Measurements from ENCODE around the gene PEDS1.
A peak's percentile ranks its signal among the peaks of the same experiment; 100 is the strongest.

PEDS1 gene

DNA sequence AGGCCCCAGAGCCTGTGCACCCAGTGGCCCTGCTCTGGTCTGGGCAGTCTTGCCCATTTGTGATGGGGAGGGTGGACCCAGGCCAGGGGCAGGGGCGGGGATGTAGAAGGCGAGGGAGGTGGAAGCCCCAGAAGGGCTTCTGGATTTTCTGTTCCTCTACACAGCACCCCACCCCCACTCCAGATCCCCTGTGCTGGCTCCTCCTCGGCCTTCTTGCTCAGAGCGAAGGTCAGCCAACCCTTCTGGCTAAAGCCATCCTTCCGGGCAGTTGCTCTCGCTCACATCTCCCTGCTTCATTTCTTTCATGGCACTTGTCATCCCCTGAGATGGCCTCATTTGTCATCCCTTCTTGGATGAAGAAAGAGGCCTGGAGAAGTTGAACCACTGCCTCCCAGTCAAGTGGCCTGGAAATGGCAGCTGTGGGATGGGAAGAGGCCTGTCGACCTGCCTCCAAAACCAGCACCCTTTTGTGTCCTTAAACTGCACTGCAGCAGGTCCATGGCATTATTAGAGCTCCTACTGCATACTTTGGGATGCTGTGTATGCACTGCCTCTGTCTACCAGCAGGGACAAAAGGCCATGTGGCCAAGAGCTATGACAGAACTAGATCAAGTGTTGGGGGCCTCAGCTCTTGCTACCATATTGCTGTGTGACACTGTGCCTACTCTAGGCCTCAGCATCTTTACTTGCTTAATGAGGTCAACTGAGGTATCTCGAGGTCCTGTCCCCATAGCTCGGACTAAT is 19.9 kb downstream of the PEDS1 start:
- DNase-seq = no peak

DNA sequence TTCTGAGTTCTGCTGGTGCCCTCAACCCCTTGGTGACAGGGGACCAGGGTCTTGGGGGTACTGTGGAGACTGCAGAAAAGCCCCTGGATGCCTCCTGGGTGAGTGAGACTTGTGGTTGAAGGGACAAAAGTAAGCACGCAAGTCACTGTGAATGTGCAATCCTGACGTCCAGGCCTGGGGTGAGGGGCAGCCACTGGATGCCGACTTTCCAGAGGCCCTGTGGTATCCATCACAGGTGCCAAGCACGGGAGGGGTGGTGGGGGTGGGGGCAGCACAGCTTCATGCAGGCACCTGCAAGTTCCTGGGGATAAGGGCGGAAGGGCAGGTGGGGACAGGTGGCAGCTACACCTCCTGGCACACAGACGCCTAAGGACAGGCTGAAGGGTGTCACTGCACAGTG is 20.5 kb downstream of the PEDS1 start:
- DNase-seq = no peak

DNA sequence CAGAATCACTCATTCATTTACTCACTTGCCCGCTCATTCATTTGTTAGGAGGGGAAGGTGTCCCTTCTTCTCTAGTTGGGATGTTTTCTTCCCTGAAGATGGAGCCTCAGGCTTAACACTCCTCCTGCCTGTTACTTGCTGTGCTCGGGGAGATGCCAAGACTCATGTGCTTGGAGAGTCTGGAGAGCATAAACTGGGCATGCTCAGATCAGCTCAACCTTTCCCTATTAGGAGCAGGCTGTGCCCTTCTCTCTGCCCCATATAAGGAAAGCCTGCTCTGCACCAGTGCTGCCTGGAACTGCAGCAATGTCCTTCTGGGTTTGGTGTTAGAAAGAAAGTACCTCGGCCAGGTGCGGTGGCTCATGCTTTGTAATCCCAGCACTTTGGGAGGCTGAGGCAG is 22.5 kb downstream of the PEDS1 start:
- DNase-seq = no peak

DNA sequence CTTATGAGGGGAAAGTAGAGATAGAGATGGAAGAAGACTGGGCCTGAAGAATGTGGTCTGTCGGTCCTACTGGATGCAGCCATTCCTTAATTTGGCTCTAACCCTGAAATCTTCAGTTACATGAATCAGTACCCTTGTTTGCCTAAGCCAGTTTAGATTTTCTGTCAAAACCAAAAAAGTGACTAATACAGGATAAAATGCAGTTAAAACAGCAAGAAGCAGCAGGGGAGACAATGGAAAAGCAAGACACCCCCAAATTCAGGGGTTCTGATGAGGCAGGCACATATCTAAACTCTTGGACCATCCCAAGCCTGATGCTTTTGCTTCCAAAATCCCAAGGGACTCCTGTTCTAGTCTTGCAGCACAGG is 23.2 kb downstream of the PEDS1 start:
- DNase-seq = no peak

DNA sequence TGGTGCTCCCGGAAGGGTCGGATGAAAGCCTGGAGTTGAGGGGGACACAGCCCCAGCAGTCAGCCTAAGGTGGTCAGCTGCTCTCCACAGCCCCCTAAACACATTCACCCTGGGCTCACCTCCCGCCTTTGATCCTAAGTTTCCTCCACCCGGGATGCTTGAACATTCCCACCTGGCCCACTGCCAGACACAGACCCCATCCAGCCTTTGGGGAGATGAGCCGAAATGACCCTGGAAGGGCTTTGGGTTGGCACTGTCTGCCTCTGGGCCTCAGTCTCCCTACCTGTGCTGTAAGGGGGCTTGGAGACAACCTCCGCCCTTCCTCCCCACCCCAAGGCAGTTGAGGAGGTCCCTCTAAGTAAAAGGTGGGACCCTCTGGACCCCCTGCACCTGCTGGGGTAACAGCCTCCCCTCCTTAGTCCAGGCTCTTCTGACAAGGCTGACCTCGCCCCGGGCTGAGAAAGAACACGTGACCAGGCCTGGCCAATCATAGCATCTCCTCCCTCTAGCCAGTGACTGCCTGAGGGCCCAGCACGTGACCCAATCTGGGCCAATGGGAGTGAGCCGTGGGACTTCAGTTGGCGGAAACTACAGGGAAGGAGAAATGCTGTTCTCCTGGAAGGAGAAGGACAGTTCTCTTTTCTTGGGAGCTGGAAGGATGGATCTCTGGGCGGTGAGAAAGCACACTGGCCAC is 23.7 kb downstream of the PEDS1 start:
- DNase-seq = no peak

DNA sequence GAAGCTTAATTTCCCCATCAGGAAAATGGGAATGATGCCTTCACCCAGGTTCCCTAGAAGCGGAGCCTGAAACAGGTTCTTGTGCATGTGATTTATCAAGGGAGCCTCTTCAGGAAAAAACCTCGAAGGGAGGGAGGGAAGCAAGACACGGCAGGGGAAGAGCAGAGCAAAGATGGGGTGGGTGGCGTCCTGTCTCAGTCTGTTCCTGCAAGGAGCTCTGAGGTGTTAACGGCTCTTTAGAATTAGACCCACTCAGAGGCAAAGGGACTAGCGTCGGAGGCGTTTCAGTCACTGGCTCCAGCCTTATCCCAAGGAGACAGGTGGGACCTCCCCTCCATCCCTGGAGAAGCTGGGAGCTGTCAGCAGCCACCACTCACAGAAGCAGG is 25.0 kb downstream of the PEDS1 start:
- no peak for DNase-seq

DNA sequence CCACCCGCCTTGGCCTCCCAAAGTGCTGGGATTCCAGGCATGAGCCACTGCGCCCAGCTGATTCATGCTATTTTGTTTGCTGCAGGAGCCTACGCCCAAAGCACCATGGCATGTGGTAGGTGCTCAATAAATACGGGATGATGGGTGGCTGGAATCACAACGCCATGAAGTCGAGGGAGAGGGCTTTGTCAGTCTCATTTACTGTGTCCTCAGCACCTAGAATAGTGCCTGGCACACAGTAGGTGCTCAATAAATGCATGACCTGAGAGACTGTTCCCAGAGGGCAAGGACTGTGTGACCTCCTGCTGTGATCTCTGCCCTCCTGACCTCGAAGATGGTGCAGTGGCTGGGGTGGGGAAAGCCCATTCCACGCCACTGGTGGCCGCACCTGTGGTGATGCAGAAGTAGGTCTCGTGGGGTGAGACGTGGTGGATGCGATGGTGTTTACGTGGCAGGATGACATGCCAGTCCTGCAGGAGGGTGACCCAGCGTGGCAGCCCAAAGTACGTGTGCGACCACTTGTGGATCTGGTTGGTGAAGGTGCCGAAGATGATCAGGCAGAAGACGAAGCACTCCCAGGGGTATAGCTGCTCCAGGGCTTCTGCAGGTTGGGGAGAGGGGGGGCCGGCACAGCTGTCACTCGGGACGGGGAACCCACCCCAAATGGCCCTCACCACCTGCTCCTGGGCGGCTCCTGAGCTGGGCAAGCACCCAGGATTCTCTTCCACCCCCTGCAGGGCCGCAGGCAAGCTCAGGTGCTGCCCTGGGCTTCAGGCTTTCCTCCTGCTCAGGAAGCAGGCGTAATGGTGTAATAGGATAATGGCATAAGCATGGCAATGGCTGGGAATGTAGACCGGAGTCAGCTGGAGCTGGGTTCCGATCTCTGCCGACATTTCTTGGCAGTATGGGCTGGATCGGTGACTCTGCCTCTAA is 25.7 kb downstream of the PEDS1 start:
- DNase-seq = no peak

DNA sequence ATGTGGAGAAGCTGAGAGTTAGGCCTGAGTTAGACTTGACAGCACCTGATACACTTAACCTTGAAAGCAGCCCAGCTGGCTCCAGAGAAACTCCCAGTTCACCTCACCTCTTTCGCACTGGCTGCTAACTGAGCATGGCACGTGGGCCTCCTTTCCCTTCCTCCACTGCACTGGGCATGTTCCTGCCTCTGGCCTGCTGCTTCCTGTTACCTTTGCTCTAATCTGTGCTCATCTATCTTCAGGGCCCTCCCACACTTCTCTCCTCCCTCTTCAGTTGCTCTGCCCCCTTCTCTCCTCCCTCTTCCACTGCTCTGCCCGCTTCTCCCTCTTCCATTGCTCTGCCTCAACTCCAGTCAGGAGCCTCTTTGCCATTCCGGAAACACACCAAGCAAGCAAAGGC is 26.9 kb downstream of the PEDS1 start:
- no peak for DNase-seq

DNA sequence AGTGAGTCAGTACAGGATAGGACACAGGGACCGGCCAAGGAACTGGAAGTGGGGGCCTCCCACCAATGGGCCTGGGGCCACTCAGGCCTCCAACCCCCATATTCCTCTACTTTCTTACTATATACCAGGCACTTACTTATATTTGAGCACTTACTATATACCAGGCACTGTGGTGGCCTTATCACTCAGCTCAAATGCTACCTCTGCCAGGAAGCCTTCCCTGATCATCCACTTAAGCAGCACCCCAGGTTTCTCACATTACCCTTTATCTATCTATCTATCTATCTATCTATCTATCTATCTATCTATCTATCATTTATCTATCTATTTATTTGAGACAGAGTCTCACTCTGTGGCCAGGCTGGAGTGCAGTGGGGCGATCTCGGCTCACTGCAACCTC is 28.2 kb downstream of the PEDS1 start:
- DNase-seq = no peak

DNA sequence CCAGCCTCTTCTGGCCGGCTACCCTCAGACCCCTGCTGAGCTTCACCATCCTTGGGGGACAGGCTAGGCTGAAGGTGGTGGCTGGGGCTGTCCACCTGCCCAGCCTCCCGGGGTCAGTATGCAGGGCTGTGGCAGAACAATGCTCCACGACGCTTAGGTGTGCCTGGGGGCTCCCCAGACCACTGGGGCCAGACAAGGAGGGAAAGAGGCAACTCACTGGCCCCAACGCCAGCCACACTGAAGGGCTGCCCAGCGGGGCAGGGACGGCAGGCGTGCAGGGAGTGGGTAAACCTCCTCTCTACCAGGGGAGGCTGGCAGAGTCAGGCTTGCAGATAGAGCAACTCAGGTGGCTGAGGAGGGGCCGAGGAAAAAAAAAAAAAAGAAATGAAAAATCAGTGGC is 29.0 kb downstream of the PEDS1 start:
- no peak for DNase-seq

DNA sequence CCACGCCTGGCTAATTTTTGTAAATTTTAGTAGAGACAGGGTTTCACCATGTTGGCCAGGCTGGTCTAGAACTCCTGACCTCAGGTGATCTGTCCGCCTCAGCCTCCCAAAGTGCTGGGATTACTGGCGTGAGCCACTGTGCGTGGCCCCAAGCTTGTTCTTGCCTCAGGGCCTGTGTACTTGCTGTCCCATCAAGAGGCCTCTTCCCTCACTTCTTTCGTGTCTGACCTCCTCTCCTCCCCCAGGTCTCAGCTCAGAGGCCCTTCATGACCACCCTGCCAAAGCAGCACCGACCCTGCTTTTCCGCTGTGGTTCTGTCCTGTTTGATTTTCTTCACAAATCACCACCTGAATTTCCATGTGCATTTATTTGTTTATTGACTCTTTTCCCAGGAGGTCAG is 30.1 kb downstream of the PEDS1 start:
- DNase-seq = no peak

DNA sequence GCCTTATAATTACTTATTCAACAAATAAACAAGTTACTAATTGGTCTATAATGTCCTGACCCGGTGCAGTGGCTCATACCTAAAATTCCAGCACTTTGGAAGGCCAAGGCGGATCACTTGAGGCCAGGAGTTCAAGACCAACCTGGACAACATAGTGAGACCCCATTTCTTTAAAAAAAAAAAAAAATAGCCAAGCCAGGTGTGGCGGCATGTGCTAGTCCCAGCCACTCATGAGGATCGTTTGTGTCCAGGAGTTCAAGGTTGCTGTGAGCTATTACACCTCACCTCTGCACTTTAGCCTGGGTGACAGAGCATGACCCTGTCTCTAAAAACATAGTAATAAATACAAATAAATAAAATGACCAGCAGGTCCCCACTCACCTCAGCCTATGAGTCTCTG is 30.8 kb downstream of the PEDS1 start:
- no peak for DNase-seq

DNA sequence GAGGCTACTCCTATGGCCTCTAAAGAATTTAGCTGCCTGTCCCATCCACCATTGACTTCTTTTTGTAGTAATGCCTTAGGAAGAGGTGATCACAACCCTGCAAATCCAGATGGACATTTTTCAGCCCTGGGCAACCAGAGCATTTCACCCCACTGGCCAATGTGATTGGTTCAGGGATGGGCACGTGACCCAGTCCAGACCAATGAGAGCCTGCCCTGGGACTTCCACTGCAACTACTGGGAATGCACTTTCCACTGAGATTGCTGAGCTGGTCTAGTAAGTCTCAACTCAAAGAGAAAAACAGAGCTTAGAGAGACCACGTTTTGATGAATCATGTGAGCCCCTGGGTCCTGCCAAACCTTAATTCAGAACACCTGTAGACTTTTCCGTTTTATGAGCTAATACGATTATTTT is 31.7 kb downstream of the PEDS1 start:
- no peak for DNase-seq

DNA sequence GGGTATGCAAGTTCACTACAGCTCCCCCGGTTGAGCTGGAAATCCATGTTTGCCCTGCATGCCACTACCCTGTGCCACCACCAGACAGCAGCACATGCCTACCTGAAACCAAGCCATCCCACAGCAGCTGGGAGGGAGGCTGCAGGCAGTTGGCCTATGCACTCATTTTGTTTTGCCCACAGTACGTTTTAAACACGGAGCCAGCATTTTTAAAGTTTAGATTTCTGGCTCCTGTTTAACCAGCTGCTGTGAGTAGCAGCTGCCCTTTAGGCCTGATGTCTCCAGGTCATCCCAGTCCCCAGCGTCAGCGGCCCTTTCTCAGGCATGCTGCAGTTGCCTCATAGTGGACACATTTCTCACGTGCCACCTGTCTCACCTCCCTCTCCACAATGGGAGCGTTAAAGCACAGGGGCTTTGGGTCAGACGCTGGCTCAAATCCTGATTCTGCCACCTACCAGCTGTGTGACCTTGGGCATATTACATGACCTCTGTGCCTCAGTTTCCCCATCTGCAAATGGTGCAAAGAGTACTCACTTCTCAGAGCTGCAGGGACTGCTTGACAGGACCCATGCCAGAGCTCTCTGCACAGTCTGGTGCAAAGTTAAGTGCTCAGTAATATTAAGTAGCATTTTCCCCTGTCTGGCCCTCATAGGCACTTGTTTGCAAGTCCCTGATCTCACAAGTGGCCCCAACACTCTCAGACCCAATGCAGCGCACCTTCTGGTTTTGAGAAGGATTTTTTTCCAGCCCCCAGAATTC is 32.4 kb downstream of the PEDS1 start:
- DNase-seq = peak; percentile 57 to 60

DNA sequence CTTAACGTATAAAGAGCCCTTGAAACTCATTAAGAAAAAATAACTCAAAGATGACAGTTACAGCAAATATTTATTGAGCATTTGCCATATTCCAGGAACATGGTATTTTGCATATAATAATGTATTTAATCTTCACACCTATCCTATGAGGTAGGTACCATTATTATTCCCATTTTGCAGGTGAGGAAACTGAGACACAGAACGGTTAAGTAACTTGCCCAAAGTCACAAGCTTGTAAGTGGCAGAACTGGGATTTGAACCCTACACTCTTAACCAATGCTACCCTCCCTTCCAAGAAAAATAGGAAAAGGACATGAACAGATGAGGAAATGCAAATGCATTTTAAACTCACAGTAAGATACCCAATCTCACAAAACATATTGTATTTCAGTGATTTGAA is 35.3 kb downstream of the PEDS1 start:
- DNase-seq = no peak

DNA sequence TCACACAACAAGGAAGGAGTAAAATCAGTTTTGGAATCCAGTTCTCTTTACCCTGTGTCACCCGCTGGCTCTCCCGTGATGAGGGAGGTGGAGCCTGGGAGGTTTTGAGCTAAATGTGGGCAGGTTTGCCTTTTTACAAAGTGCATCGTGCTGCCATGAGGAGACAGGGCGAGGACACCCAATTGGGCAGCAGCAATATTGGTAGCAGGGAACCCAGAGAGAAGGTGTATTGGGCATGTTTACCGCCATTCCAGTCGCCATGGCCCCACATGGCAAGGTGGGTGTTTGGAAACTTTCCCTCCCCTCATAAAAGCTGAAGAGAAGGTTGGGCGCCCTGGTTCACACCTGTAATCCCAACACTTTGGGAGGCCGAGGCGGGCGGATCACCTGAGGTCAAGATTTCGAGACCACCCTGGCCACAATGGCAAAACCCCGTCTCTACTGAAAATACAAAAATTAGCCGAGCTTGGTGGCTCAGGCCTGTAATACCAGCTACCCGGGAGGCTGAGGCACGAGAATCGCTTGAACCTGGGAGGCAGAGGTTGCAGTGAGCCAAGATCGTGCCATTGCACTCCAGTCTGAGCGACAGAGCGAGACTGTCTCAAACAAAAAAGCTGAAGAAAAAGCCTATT is 37.0 kb downstream of the PEDS1 start:
- DNase-seq = no peak

DNA sequence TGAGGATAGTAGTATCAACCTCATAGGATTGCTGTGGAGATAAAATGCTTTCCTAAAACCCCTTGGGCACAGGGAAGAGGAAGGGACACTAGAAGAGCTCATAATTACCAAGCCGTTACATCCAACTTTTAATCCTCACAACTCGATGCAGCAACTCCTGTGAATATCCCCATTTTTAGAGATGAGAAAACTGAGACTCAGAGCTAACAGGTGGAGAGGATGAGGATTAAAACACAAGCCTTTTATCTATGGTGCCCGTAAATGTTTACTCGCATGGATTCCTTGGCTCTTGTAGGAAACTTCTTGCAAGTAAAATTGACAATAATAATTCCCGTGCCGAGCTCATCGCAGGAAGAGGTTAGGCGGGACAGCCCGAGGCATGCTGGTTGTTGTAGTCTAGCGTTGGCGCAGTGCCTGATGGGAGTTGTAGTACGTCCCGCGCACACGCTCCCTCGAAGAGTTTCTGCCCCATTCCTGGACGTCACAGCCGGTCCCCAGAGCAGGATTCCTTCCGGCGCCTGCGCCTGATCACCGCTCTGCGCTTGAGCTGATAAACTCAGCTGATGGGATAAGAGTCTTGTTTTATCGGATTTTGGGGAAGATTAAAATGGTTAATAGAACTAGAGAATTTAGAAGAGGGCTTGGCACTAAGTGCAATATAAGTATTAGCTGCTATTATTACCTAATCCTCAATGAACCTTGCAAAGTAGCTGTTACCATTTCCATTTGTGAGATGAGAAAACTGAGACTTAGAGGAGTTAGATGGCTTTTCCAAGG is 37.7 kb downstream of the PEDS1 start:
- DNase-seq = peak; percentile 87 to 89

DNA sequence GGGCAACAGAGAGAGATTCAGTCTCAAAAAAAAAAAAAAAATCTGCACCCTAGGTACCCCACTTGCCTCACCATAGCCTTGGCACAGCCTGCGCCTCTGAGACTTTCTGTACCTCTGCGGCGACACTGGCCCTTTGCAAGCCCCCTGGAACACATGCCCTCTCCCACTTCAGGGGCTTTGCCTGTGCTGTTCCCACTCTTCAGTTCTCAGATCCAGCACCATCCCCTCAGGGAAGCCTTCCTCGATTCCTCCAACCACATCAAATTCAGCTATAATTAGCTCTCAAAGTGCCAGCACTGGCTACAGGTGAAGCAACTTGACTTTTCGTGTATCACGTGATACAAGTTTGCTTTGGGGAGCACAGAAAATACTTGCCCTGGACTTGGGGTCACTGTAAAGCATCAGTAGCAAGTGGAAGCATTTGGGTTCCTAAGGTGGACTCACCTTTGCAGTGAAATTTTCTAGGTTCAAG is 38.4 kb downstream of the PEDS1 start:
- no peak for DNase-seq

DNA sequence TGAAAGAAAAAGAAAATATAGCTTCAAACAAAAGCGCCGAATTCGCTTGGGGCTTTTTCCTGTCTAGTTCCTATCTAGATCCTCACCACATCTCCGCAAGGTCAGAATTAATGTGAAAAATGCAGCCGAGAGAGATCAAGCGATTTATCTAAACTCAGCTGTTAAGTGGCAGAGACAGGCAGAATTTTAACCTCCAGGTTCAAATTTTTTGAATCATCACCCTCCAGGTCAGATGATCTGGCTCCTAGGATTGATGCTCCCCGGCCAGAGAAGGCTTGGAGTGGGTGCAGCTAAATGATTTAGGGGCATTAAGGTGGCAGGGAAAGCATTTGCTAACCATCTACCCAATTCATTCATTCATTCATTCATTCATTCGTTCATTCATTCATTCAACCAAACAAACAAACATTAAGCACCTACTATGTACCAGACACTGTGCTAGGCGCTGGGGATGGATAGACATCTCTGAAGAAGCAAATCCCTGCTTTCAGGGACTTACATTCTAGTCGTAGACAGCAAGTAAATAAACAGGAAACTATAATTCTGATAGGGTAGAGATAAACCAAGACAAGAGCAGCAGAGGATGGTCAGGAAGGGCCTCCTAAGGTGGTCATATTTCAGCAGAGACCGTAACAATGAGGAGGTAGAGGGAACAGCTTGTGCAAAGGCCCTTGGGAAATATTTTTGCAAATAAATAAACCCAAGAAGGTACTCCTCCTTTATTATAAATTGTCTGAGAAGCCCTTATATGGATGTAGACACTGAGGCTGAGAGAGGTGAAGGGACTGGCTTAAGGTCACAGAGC is 39.9 kb downstream of the PEDS1 start:
- no peak for DNase-seq

All from activated CD4-positive, alpha-beta T cell treated with anti-CD3 and anti-CD28 coated beads, Interleukin-2, amount 50 U/mL, for 4 hours (primary cell).